HuH-7.5 (cell line): ENCODE data around the gene SLIT1.

Experiments used
- DNase-seq: peaks from one replicate; pipeline ENCODE4 v3.0.0; 2011; ENCODE audit warnings: low spot score

SLIT1 gene

GRCh38 chr10:97200616-97201015, 14.9 kb upstream of the SLIT1 start:
- DNase-seq = no peak

- DNase-seq = no peak
Measured at GRCh38 chr10:97199152-97199551, 13.4 kb upstream of the SLIT1 start.

- DNase-seq = no peak
Measured at GRCh38 chr10:97197030-97197500, 11.3 kb upstream of the SLIT1 start.

- peak; percentile 78 for DNase-seq
Measured at GRCh38 chr10:97196223-97197029, 10.7 kb upstream of the SLIT1 start.

GRCh38 chr10:97195706-97196222, 10.0 kb upstream of the SLIT1 start:
- DNase-seq = no peak

GRCh38 chr10:97192952-97193435, 7.2 kb upstream of the SLIT1 start:
- DNase-seq = no peak

GRCh38 chr10:97190450-97190849, 4.7 kb upstream of the SLIT1 start:
- no peak for DNase-seq

- no peak for DNase-seq
Measured at GRCh38 chr10:97188261-97188711, 2.5 kb upstream of the SLIT1 start.

- DNase-seq = no peak
Measured at GRCh38 chr10:97186911-97187310, 1.2 kb upstream of the SLIT1 start.

GRCh38 chr10:97184971-97185325, 811 bp downstream of the SLIT1 start:
- no peak for DNase-seq

GRCh38 chr10:97183314-97183713, 2.4 kb downstream of the SLIT1 start:
- no peak for DNase-seq

GRCh38 chr10:97182288-97182990, 3.3 kb downstream of the SLIT1 start:
- no peak for DNase-seq

- DNase-seq = no peak
Measured at GRCh38 chr10:97180986-97181385, 4.8 kb downstream of the SLIT1 start.

- DNase-seq = no peak
Measured at GRCh38 chr10:97180363-97180755, 5.4 kb downstream of the SLIT1 start.

GRCh38 chr10:97179731-97180362, 5.9 kb downstream of the SLIT1 start:
- no peak for DNase-seq

- DNase-seq = no peak
Measured at GRCh38 chr10:97179311-97179710, 6.4 kb downstream of the SLIT1 start.

- DNase-seq = no peak
Measured at GRCh38 chr10:97178074-97178473, 7.7 kb downstream of the SLIT1 start.

GRCh38 chr10:97176226-97176625, 9.5 kb downstream of the SLIT1 start:
- DNase-seq = no peak

GRCh38 chr10:97175586-97175985, 10.2 kb downstream of the SLIT1 start:
- DNase-seq = no peak

- DNase-seq = no peak
Measured at GRCh38 chr10:97174941-97175340, 10.8 kb downstream of the SLIT1 start.

GRCh38 chr10:97174276-97174775, 11.4 kb downstream of the SLIT1 start:
- no peak for DNase-seq

GRCh38 chr10:97173036-97173435, 12.7 kb downstream of the SLIT1 start:
- no peak for DNase-seq
